ENCODE measurements around the gene UCP3. TPM values are rescaled to one million over a fixed set of nuclear protein-coding genes. Genes with fewer than 3 reads are reported as not detected.

The UCP3 gene
- total RNA-seq, 1 experiment from 2014 or later: 1.2 TPM

DNA sequence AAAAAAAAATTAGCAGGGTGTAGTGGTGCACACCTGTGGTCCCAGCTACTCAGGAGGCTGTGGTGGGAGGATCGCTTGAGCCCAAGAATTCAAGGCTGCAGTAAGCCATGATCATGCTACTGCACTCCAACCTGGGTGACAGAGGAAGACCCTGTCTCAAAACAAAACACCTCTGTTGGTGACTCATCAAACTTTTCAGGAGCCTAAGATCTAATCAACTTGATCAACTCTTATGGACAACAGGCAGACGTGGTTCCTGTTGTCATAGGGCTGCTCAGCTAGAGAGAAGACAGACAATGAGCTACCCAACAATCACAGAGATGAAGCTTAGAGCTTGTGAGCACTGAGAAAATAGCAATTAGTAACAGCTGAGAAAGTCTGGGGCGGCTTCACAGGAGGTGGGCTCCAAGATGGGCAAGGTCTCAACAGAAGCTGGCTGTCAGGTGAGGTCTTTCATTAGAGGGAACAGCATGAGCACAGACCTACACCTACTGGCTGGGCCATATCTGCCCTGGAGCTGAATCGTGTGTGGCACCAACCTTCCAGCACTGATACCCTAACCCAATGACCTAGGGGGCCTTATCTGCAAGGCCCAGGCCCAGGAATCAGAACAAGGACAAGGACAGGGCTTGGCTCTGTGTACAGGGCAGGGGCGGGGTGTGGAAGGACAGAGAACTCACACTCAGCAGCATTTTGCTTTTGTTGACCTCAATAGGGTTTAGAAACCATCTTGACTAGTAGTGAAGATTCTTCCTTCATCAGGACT, 7.2 kb upstream of the UCP3 start:
- intact Hi-C loops (cut with micrococcal nuclease): no loop called here

DNA sequence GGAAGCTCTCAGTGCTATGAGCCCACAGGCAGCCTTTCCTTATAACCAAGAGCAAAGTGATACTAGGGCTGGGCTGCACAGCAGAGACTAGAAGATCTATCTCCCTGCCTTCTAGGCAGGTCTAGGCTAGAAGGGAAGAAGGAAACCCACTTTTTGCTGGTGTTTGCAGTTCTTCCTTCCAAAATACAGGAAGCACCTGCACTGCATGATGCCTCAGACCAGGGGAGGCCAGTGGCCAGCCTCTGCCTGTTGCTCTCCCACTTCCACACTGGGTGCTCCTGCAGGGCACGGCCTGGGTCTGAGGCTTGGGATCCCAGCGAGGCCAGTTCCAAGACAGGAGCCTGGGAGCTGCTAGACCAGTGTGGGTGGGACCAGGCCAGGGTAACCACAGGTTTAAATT, 6.0 kb upstream of the UCP3 start:
- no peak overlapping the region for H3K27ac ChIP-seq (ENCODE audit: low read length)
- no peak for DNase-seq
- no TSS peak for BruUV-seq (replicated peaks)
- peaks cover 16% of the 10 kb centered on the region for H3K4me1 ChIP-seq (ENCODE audit: insufficient read depth, low read length)
- ChIA-PET POLR2A (ENCODE audit: unreplicated experiment) (interaction anchor here (0.7 kb wide), 1 partner anchor 70 kb away, joined by 4 read pairs; no protein-coding TSS in a partner anchor), CTCF (no interaction called here)
- no peak overlapping the region for H3K9ac ChIP-seq (ENCODE audit: low read length)
- no peak overlapping the region for H3K4me3 ChIP-seq (ENCODE audit: low read length)
- no peaks in the 10 kb centered on the region for H3F3A ChIP-seq (ENCODE audit: low read length, unreplicated experiment)
- H3K4me2 ChIP-seq (ENCODE audit: low read length): no peak overlapping the region
- no peaks in the 10 kb centered on the region for H4K20me1 ChIP-seq (ENCODE audit: low read length)
- H3K9me2 ChIP-seq (replicated peaks; ENCODE audit: low read length): no peaks in the 10 kb centered on the region
- intact Hi-C loops (cut with micrococcal nuclease): no loop called here
- no peak overlapping the region for H2AFZ ChIP-seq (ENCODE audit: low read length)
- H3K9me3 ChIP-seq (ENCODE audit: low read length): no peaks in the 10 kb centered on the region
- H3K27me3 ChIP-seq (ENCODE audit: low read length): no peaks in the 10 kb centered on the region
- TF ChIP-seq EZH2 (IDR thresholded peaks at IDR 0.05; ENCODE audit: low read length, unreplicated experiment) (no peak), EZH2phosphoT487 (IDR thresholded peaks at IDR 0.05; ENCODE audit: borderline replicate concordance, low read length) (no peak)
- TF ChIP-seq, protein P1, sequence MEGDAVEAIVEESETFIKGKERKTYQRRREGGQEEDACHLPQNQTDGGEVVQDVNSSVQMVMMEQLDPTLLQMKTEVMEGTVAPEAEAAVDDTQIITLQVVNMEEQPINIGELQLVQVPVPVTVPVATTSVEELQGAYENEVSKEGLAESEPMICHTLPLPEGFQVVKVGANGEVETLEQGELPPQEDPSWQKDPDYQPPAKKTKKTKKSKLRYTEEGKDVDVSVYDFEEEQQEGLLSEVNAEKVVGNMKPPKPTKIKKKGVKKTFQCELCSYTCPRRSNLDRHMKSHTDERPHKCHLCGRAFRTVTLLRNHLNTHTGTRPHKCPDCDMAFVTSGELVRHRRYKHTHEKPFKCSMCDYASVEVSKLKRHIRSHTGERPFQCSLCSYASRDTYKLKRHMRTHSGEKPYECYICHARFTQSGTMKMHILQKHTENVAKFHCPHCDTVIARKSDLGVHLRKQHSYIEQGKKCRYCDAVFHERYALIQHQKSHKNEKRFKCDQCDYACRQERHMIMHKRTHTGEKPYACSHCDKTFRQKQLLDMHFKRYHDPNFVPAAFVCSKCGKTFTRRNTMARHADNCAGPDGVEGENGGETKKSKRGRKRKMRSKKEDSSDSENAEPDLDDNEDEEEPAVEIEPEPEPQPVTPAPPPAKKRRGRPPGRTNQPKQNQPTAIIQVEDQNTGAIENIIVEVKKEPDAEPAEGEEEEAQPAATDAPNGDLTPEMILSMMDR (conservative IDR thresholded peaks at IDR 0.05; ENCODE audit: low read depth, low read length): no peak
- no peaks in the 10 kb centered on the region for H3K79me2 ChIP-seq (ENCODE audit: low read length)
- no peak for ATAC-seq
- peaks cover 7% of the 10 kb centered on the region; the same call in 1 of the 2 replicates for H3K36me3 ChIP-seq (ENCODE audit: low read depth, low read length)

More for the DNA sequence above, 7.2 kb upstream of the UCP3 start:
- TF ChIP-seq EZH2 (IDR thresholded peaks at IDR 0.05; ENCODE audit: low read length, unreplicated experiment): no peak
- TF ChIP-seq EZH2phosphoT487 (IDR thresholded peaks at IDR 0.05; ENCODE audit: borderline replicate concordance, low read length): no peak
- TF ChIP-seq, protein P1 (conservative IDR thresholded peaks at IDR 0.05; ENCODE audit: low read depth, low read length): no peak
- H3K9me3 ChIP-seq (ENCODE audit: low read length): no peaks in the 10 kb centered on the region
- no peaks in the 10 kb centered on the region for H3F3A ChIP-seq (ENCODE audit: low read length, unreplicated experiment)
- no peaks in the 10 kb centered on the region for H4K20me1 ChIP-seq (ENCODE audit: low read length)
- H3K9ac ChIP-seq (ENCODE audit: low read length): no peak overlapping the region
- peaks cover 7% of the 10 kb centered on the region; the same call in 1 of the 2 replicates for H3K36me3 ChIP-seq (ENCODE audit: low read depth, low read length)
- no peak overlapping the region for H2AFZ ChIP-seq (ENCODE audit: low read length)
- no peaks in the 10 kb centered on the region for H3K27me3 ChIP-seq (ENCODE audit: low read length)
- no peak overlapping the region for H3K4me2 ChIP-seq (ENCODE audit: low read length)
- no peak overlapping the region for H3K27ac ChIP-seq (ENCODE audit: low read length)
- ATAC-seq (no peak), DNase-seq (no peak)
- H3K4me1 ChIP-seq (ENCODE audit: insufficient read depth, low read length): peaks cover 16% of the 10 kb centered on the region
- H3K9me2 ChIP-seq (replicated peaks; ENCODE audit: low read length): no peaks in the 10 kb centered on the region
- no TSS peak for BruUV-seq (replicated peaks)
- ChIA-PET POLR2A (ENCODE audit: unreplicated experiment) (interaction anchor here (0.7 kb wide), 1 partner anchor 36 kb away, joined by 17 read pairs; no protein-coding TSS in a partner anchor), CTCF (no interaction called here)
- H3K4me3 ChIP-seq (ENCODE audit: low read length): no peak overlapping the region
- no peaks in the 10 kb centered on the region for H3K79me2 ChIP-seq (ENCODE audit: low read length)

DNA sequence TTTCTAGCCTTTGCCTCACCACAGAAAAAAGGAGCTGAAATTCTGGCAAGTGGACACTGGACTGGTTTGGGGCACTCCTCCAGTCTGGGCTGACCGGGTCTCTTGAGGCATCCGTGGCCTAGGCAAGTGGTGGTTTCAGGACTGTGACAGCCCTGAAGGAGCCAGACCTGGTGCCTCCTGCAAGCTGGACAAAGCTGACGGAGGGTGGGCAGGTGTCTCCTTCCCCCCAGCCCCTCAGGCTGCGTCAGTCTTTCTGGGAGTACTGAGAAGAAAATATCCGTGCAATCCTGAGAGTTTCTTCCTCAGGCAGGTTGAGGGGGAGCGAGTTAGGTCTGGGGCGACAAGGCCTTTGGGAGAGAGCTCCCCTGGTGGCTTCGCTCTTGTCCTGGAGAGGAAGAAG, 4.3 kb upstream of the UCP3 start:
- H3K4me2 ChIP-seq (ENCODE audit: low read length): no peak overlapping the region
- H3K9ac ChIP-seq (ENCODE audit: low read length): no peak overlapping the region
- no peak for ATAC-seq
- no peaks in the 10 kb centered on the region for H3F3A ChIP-seq (ENCODE audit: low read length, unreplicated experiment)
- no peaks in the 10 kb centered on the region for H4K20me1 ChIP-seq (ENCODE audit: low read length)
- H3K36me3 ChIP-seq (ENCODE audit: low read depth, low read length): peaks cover 7% of the 10 kb centered on the region; the same call in 1 of the 2 replicates
- ChIA-PET POLR2A (ENCODE audit: unreplicated experiment) (no interaction called here), CTCF (interaction anchor here (0.6 kb wide), 1 partner anchor 50 kb away, joined by 4 read pairs; no protein-coding TSS in a partner anchor)
- no peaks in the 10 kb centered on the region for H3K27me3 ChIP-seq (ENCODE audit: low read length)
- no peaks in the 10 kb centered on the region for H3K9me2 ChIP-seq (replicated peaks; ENCODE audit: low read length)
- intact Hi-C loops (cut with micrococcal nuclease): no loop called here
- no peaks in the 10 kb centered on the region for H3K79me2 ChIP-seq (ENCODE audit: low read length)
- no peaks in the 10 kb centered on the region for H3K9me3 ChIP-seq (ENCODE audit: low read length)
- no TSS peak for BruUV-seq (replicated peaks)
- H3K27ac ChIP-seq (ENCODE audit: low read length): no peak overlapping the region
- no peak overlapping the region for H2AFZ ChIP-seq (ENCODE audit: low read length)
- no peak for TF ChIP-seq EZH2phosphoT487 (IDR thresholded peaks at IDR 0.05; ENCODE audit: borderline replicate concordance, low read length)
- TF ChIP-seq, protein P1 (conservative IDR thresholded peaks at IDR 0.05; ENCODE audit: low read depth, low read length): no peak
- no peak for TF ChIP-seq EZH2 (IDR thresholded peaks at IDR 0.05; ENCODE audit: low read length, unreplicated experiment)
- H3K4me1 ChIP-seq (ENCODE audit: insufficient read depth, low read length): peaks cover 3% of the 10 kb centered on the region
- no peak for DNase-seq
- no peak overlapping the region for H3K4me3 ChIP-seq (ENCODE audit: low read length)

All from PC-3 (cell line).